HG02623 (cell line): Measurements from ENCODE around the gene PIGW.
"Not testable (repeated sequence)": the region's sequence is repeated elsewhere in the genome, so short reads cannot be mapped to it uniquely, and the experiment has no call there.

Experiments used
- ATAC-seq: cut with Tn5 transposase; IDR thresholded peaks from one replicate; pipeline ENCODE4 v1.9.1; 2021; ENCODE audit warnings: moderate library complexity; ENCODE audit not compliant: unreplicated experiment

PIGW gene

GRCh38 chr17:36507266-36507665 lies 27.5 kb upstream of the PIGW start:
- ATAC-seq: no peak

- not testable (repeated sequence) for ATAC-seq
These were observed 26.3 kb upstream of the PIGW start for GRCh38 chr17:36508439-36508838.

DNA sequence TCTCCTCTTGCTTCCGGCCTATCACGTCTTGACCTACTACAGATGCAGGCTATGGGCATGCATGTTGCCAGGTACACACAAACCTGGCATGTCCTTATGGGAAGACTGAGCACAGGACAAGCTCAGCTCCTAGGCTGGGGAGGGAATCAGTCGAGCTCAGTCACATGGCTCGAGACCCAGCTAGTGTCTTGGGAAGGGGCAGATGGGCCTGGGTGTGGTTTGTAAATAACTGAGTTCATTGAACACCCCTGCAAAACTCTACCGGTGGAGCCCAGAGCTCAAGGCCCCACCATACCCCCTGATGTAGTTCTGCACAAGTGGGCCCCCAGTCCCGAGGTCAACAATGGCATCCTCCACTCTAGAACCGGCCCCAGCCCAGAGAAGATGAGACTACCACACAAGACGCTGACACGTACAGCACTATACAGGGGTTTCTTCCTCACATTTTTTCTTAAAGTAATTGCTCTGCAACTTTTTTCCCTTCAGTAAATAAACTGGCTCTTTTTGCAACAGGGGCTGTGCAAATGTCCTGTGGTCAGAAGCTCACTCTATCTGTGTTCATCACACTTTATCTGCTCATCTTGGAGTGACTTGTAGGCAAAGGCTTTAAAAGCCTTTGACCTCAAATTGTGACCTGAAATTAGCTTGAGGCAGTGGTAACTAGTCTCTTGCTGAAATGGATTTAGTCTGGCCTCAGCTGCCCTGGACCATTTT lies 25.4 kb upstream of the PIGW start:
- ATAC-seq: no peak

GRCh38 chr17:36510636-36511035 lies 24.2 kb upstream of the PIGW start:
- ATAC-seq: no peak

- no peak for ATAC-seq
These were observed 23.6 kb upstream of the PIGW start for GRCh38 chr17:36511216-36511615.

DNA sequence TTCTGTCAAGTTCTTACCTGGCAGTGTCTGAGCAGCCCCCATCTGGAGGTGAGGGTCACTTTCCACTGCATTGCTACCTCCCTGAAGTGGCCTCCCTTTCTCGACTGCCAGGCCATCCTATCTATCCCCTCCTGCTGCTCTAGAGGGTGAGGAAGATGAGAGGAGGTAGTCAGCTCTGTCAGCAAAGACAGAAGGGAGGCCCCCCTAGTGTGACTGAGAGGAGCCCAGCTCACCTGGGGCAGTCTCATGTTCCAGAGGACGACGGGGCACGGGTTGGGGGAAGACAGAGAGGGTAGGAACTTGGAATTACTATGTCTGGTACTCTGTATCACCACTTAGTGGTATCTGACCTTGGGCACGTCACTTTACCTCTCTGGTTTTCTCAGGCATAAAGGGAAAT lies 22.1 kb upstream of the PIGW start:
- ATAC-seq: no peak

- no peak for ATAC-seq
These were observed 19.9 kb upstream of the PIGW start for GRCh38 chr17:36514856-36515255.

DNA sequence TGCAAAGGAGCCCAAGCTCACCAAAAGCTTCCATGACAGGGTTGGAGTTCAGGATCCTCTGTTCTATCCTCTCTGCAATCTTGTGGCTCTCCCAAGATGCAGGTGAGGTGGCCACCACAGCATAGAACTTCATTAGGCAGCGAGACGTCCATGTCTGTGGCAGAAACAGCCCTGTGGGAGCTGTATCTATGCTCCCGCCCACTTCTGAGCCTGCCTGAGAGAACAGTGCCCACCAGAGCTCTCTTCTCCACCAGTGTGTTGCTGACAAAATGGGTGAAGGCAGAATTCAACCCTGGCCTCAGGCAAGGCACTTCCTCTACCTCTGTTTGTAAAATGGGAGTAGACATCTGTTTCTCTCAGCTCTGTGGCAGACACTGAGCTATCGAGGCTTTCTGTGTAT lies 18.9 kb upstream of the PIGW start:
- ATAC-seq: no peak

- no peak for ATAC-seq
These were observed 11.7 kb upstream of the PIGW start for GRCh38 chr17:36523113-36523512.

GRCh38 chr17:36524428-36524876 lies 10.3 kb upstream of the PIGW start:
- no peak for ATAC-seq

DNA sequence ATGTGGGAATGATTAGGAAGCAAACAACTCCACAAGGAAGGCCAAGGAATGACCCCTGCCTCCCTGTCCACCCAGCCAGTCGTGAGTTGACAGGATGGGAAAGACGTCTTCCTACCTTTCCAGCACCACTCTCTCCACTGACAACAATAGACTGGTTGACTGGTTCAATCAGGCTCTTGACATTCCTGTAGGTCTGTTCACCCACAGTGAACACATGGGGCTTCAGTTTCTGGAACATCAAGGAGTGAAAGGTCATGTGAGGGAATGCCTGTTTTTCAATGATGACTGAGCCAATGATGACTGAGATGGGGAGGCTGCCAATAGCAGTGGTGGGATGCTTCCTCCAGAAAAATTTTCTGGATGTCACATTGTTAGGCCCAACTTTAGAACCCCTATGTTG lies 9.7 kb upstream of the PIGW start:
- no peak for ATAC-seq

- no peak for ATAC-seq
These were observed 8.9 kb upstream of the PIGW start for GRCh38 chr17:36525888-36526287.

DNA sequence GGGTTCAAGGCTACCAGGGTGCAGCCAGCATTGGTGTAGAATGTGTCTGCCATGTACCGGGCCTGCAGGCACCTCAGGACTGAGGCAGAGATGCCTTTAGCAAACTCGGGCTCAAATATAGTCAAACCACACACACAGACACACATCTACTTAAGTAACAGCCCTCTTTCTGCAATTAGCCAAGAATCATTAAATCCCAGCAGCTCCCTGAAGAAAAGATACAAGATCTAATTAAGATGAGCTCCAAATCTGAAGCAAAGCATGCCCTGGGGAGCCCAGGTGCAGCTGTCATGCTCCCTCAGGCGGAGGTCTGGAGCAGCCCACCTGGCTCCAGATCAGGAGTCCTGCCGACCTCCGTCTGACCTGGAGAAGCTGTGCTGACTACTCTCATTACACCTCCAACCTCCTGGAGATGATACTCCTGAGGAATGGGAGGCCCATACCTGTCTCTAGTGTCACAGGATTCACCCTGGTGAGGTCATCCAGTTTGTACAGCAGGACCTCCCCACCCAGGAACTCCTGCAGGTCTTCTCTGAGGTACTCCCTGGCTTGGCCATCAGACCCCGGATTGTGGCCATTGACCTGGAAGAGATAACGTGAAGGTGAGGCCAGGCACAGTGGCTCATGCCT lies 7.1 kb upstream of the PIGW start:
- ATAC-seq: no peak

- ATAC-seq: no peak
These were observed 5.7 kb upstream of the PIGW start for GRCh38 chr17:36529121-36529520.

DNA sequence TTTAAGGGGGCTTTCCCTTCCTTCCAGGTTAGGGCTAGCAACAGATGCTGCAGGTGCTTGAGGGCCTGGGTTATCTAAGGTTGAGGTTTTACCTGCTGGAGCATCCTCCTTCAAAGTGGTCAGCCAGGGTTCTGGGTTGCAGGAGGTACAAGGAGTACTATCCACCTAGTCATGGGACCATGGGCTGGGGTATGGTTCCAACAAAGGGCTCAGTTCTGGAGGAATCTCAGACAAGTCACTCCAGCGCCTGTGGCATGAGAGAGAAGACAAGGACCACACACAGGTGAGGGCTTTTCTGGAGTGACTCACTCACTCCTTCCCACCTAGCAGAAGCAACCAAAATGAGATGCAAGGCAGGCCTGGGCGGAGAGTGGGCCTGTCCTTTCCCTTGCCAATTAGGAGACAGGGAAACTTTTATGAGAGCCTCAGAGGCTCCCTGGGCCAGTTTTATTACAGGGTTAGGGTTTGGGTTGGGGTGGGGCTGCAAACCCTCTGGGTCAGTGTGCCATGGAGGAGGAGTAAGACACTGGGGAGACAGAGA lies 2.3 kb upstream of the PIGW start:
- ATAC-seq: no peak

- peak; percentile 14 for ATAC-seq
These were observed 600 bp upstream of the PIGW start for GRCh38 chr17:36533935-36534839.

- ATAC-seq: peak; percentile 22
These were observed 888 bp downstream of the PIGW start for GRCh38 chr17:36535669-36536081.

DNA sequence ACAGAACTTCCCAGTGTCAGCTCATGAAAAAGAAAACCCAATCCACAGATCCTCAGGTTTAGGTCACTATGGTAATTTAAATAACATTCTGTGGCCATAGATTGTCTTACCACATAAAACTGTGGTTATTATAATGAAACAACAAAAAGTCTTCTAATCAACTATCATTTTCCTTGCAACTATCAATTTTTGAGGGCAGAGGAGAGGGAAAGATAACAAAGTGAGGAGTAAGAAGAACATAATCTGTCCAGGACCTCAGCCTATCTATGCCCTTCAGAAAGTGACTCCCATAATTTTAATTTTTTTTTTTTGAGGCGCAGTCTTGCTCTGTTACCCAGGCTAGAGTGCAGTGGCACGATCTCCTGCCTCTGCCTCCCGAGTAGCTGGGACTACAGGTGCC lies 5.9 kb downstream of the PIGW start:
- ATAC-seq: no peak

DNA sequence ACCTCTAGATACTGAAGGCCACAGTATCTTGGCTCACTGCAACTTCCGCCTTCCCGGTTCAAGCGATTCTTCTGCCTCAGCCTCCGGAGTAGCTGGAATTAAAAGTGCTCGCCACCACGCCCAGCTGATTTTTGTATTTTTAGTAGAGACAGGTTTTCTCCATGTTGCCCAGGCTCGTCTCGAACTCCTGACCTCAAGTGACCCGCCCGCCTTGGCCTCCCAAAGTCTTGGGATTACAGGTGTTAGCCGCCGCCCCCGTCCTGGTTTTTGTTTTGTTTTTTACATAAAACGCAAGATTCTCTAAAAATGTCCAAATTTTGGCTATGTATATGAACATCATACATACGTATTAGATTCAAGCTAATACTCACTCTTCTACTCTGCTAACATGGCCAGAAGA lies 8.0 kb downstream of the PIGW start:
- no peak for ATAC-seq

DNA sequence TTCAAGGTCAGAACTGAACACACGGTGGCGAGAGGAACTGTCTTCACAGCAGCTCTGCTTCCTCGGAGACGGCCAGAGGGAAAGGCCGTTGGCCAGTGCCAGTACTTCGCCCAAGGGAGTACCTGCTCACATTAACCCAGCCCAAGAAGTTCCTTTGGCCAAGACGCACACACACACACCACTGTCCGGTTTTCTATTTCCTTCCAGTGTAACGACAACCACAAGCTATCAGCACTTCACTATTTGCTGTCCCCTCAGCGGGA lies 9.2 kb downstream of the PIGW start:
- ATAC-seq: no peak

- peak; percentile 43 for ATAC-seq
These were observed 9.7 kb downstream of the PIGW start, which contains the start of gene GGNBP2 for GRCh38 chr17:36544307-36545076. TSS of gene GGNBP2 (plus strand) at chr17:36544919. CDS start at chr17:36545725, 806 bp downstream.
